ENCODE results near the gene ARMCX5.

The ARMCX5 gene

DNA sequence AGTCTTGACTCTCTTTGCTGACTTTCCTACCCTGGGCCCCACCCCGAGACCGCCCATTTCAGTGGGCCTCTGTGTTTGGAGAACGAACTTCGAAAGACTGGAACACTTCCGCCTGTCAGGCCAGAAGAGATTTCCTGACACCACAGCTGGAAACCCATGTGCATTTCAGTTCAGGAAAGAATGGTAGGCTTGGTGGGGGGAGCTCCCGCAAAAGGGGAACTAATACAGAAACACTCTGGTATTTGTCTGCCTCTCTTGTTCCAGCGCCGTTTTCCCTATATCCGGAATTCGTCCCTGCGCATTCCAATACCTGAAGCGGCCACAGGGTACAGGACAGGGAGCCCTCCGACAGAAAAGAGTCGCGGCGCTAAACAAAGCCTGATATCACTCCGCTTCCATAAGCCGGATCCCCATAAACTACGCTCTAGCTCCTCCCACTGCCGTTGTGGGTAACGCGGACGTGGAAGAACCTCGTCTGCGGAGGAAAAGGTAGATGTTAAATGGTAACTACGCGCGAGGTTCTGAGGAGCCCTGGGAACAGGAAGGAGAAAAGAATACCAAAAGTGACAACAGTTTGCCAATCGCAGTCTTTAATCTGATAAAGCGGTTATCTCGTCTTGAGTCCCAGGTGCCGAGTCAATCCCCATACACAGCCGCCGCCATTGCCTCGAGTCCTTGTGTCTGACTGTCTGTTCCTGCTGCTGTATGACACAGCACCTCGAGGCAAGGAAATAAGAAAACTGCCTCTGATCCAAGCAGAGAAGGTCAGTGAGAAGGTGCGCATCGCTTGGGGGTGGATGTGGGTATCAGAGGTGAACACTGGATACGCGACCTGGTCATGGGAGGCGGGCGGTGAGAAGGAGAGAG, at the start of gene ARMCX5:
Gene ARMCX5, plus strand, starts transcription at position 432 of the 867 bp plus-strand sequence. CDS start 2,627 bp downstream, outside the sequence.
- peak; percentile 84 for DNase-seq

DNA sequence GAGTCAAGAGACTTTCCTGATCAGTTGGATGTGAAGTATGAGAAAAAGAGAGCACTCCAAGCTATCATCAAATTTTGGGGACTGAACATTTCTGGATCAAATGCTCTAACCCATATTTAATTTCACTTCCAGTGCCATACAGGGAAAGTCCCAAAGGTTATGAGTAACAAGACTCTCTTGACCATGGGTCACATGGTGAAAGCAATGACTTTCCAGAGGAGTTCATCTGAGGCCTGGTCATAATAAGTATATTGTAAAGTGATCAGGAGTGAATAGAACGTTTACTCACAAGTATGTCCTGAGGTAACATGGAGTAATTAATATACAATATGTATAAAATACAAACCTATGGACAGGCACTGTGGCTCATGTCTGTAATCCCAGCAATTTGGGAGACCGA, 40.7 kb upstream of the ARMCX5 start:
- DNase-seq = no peak

DNA sequence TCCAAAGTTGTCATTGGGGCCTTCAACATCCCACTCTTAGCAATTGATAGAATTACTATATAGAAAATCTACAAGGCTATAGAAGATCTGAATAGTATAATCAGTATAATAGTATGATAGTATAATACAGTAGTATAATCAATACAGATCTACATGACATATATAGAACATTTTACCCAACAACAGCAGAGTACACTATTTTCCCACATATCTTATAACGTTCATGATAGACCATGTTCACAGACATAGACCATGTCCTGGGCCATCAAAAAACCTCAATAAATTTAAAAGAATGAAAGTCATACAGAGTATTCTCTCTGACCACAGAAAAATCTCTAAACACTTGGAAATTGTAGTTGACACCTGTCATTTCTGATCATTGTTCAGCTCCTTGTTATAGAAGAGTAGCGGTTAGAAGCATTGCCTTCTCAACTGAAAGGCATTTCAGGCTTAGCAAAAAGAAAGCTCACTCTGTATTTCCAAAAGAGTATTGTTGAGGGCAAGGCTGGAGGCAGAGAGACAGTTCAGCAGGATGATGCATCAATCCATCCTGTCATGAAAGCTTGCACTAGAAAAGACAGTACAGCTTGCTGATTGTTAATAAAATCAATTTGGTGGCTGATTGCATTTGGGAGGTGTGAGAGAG, 38.8 kb upstream of the ARMCX5 start:
- no peak for DNase-seq

DNA sequence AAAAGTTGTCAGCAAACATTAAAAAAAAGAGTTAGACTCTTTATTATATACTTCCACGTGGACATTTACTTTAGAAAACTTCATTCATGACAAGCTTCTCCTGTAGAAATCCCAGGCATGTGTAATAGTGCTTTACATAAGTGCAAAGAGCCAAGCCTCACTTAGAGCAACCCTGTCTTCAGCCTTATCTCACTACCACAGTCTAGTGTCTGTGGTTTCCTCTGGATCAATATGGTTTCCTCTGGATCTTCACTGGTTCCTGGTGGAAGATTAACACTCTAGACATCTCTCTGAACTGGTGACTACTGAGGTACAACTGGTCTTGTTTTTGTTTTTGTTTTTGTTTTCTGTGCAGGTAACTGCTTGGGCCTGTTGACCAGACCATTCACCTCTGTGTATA, 18.4 kb upstream of the ARMCX5 start:
- no peak for DNase-seq

DNA sequence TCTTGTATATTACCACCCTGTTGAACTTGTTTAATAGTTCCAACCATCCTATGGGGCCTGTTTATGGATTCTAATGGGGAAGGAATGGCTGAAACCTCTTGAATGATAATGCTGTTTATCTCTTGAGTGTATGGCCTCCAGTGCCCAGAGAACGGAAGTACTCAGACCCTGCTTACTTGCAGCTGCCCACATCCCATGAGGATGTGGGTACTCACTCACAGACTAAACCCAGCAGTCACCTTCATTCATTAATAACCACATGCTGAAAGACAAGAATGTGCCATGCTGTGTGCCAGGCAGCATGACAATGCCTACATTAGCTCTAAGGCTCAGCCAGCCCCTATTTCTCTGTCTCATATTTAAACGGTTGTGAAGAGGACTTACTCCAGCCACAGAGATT, 5.9 kb upstream of the ARMCX5 start:
- DNase-seq = no peak

DNA sequence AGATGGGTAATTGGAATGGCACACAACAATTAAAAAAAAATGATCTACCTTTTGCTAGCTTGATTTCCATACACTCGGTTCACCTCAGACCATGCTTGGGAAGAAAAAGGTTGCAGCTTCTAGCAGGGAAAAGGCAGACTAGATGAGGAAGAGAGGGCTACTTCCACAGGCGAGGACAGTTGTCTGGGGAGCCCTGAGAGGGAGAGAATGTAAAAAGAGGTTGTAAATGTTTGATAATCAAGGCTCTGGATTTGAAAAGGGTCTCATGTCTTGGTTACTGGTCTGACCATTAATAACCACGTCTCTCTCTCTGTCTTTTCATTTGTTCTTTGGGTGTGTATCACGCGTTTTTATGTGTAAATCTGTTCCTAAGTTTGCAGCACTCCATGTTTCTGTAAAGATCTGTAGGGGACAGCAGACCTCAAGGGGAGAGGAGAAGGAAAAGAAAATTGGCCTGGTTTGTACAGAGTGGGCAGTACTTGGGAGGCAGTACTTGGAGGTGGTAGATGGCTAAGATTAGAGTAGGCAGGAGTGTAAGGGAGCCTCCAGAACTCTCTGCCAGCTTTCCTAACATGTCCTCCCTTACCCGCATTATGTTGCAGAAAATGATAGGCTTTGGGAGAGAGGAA, 750 bp downstream of the ARMCX5 start:
- DNase-seq = peak; percentile 4

DNA sequence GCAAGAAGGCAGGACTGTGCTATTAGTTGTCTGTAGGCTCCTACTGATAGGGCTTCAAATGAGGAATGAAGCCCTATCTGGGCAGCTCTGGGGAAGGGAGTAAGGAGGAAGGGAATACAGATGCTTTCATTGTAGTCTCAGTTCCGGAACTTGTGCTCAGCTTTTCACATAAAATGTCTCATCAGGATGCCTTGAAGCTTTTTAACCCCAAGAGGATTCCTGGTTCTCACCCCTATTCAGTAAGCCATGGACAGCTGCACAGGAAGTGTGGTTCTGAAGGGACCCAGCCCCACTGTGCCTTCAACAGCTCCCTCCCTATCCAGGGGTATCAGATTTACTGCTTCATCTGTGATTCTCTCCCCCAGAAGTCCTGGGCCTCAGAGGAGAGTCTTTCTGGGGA, 5.0 kb downstream of the ARMCX5 start:
- DNase-seq = no peak

DNA sequence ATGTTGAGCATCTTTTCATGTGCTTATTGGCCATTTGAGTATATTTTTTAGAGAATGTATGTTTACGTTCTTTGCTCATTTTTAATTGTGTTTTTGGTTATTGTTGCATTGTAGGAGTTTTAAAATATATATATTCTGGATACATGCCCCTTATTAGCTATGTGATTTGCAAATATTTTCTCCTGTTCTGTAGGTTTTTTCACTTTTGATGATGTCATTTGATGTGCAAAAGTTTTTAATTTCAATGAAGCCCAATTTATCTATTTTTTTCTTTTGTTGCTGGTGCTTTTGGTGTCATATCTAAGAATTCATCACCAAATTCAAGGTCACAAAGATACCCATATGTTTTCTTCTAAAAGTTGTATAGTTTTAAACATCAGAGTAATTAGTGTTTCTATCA, 6.8 kb downstream of the ARMCX5 start:
- no peak for DNase-seq

DNA sequence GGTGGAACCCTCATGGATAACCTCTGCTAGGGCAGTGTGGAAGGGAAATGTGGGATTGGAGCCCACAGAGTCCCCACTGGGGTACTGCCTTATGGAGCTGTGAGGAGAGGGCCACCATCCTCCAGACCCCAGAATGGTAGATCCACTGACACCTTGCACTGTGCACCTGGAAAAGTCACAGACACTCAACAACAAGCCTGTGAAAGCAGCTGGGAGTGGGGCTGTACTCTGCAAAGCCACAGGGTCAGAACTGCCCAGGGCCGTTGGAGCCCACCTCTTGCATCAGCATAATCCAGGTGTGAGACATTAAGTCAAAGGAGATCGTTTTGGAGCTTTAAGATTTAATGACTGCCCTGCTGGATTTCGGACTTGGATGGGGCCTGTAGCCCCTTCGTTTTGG, 11.6 kb downstream of the ARMCX5 start:
- no peak for DNase-seq

DNA sequence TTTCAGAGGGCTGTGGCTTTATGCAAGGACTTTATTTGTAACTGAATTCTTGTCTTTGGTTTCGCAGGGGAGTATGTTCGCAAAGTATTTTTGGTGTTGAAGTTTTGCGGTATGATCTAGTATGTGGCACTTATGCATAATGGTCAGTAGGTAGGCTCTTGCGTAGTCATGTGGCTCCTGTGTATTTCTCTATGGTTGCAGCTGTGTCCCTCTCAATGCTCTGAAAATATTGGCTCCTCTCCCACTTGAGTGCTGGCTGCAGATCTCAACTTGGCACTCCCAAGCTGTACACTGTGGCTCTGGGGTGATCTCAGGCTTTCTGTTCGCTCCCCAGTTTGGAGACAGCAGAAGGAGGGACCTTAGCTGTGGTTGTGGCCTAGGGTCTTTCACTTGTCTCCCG, 24.8 kb downstream of the ARMCX5 start:
- no peak for DNase-seq

DNA sequence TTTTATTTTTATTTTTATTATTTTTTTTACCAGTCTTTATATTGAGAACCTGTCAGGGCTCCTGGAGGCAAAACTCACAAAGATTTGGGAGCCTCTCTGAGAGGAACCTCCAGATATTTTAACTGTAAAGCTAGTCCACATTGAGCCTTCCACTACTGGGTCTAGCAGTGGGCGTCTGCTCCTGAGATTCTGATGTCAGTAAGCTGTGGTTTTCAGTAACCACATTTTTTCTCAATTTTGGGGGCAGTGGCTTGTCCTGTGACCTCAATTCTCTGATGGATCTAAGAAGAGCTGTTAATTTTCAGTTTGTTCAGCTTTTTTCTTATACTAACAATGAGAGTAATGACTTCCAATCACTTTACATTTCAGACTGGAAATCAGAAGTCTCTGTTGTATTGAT, 28.3 kb downstream of the ARMCX5 start:
- no peak for DNase-seq

DNA sequence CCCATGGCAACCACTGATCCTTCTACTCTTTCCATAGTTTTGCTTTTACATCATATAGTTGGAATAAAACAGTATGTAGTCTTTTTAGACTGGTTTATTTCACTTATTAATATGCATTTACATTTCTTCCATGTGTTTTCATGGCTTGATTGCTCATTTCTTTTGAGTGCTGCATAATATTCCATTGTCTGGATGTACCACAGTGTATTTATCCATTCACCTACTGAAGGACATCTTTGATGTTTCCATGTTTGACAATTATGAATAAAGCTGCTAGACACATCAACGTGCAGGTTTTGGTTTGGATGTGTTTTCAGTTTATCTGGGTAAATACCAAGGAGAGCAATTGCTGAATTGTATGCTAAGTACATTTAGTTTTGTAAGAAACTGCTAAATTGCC, 38.2 kb downstream of the ARMCX5 start:
- no peak for DNase-seq

DNA sequence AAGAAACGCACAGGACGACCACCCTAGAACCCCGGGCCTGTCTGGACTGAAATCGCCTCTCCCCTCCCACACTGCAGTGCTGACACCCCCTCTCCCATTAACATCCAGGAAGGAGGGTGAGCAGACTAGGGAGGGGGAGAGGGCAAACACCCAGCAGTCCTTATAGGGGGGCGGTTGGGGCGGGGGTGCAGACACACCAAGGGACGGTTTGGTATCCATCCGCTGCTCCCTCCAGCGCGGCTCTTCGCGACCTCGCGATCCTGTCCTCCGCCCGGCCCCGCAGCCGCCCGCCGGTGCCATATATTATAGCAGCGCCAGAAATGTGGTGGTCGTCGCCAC, 51.6 kb downstream of the ARMCX5 start:
- no peak for DNase-seq

DNA sequence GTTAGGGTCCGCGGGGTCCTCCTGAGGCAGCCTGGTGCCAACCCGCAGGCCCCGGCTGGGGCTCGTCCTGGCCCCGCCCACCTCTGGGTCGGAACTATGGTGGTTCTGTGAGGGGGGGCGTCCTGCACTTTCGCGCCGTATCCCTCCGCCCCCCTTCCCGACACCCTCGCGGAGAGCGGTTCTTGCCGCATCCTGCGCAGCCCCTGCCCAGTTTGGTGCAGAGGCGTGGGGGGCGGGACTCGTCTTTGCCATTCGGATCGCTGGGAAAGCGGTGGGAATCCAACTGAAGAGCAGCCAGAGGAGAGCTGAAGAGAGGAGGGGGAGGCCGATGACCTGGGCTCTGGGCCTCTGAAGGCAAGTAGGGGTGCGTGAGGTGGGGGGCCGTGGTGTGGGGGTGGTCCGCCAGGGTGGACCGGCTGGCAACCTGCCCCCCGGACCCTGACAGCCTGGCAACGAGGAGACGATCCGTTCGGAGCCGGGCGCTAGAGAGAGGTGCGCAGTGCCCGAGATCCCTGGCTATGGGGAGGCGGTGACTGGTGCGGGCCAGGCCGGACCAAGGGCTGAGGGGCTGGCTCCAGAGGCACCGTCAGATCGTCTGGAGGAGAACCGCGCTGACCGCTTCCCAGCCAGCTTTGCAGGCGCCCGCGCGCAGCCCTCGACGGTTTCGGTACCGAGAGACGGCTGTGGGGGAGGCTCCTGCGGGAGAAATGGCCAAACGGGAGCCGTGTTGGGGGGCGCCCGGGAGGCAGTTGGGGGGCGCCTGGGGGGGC, 52.1 kb downstream of the ARMCX5 start, which contains the start of gene GPRASP1:
Gene GPRASP1, plus strand, starts transcription at position 242 of the 770 bp plus-strand sequence. CDS start 2,431 bp downstream, outside the sequence.
- DNase-seq = no peak

DNA sequence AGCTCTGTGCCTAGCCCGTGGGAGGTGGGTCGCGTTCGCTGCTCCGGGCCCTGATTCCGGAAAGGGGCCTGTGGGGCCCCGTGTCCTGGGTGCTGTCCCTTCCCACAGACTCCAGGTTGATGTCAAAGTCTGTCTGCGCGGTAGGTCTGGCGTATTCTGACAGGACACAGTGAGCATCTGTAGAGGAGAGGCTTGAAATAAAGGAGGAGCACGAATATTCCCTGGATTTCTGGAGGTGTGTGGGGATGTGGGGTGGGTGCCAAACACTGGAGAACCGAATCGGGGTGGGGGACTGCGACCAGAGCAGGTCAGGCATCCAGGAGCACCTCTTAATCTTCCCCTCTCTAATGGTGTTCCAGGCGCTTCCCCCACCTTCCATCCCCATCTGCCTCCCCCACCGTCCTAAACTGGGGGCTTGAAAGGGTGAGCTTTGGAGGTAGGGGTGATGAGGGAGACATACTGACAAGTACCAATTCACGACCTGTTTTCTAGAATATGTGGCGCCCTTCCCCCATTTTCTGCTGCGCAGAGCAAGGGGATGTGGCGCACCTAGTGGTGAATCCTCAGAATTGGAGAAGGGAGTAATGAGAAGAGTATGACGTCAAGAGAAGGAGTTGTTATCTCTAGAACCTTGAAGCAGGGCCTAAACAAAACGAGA, 52.8 kb downstream of the ARMCX5 start:
- DNase-seq = no peak

Measured in NCI-H2171 treated with DMSO at 0.1 percent for 48 hours (cell line).